Measurements from ENCODE around the gene CYBC1. TPM values are rescaled to one million over a fixed set of nuclear protein-coding genes. Genes with fewer than 3 reads are reported as not detected.

Gene CYBC1
- total and polyA plus RNA-seq, 9 of the 15 experiments (the other 6 are each of a cell fraction or from before 2014, with no cell fraction given): 1.3 to 71.8 (median 49.9) TPM

DNA sequence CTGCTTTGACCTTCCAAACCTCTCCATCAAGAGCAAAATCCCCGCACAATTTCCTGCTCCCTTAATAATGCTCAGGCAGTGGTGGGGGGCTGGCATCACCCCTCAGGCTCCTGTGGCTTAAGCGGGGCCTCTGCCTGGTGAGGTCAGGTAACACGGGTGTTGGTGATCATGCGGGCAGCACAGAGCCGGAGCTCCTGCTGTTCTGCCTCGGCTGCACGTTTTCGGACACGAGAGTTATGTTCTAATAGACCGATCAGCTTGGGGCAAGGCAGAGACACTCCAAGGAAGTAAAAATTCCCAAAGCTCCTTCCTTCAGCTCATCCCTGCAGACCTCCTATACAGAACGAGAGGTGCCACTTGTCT lies 14.0 kb upstream of the CYBC1 start:
- H3K9ac ChIP-seq (ENCODE audit: insufficient read depth in 1 of 2, low read depth in 2 of 2, low read length in 2 of 2): peak overlapping the region in 1 of 2 experiments; percentile 46; a peak in 1 of 4 replicates
- CTCF ChIA-PET (ENCODE audit: low intra/inter-chr PET ratio): no interaction called here
- H3K36me3 ChIP-seq (ENCODE audit: control insufficient read depth, insufficient read depth, low read length): peaks cover 94% of the 10 kb centered on the region
- H3K4me3 ChIP-seq: no peak overlapping the region
- H2AFZ ChIP-seq (ENCODE audit: low read depth, low read length): no peak overlapping the region
- H3K9me1 ChIP-seq (ENCODE audit: control insufficient read depth, insufficient read depth, low read length): peaks cover 6% of the 10 kb centered on the region
- no peaks in the 10 kb centered on the region; a peak in 1 of 5 replicates for H3K27me3 ChIP-seq (ENCODE audit: control insufficient read depth in 2 of 2, insufficient read depth in 2 of 2, low read length in 2 of 2)
- WGBS (ENCODE audit: insufficient coverage, low coverage, missing lambda C conversion rate): 93% methylated on average over 11 of the region's 11 CpGs
- no peak overlapping the region for H3K4me2 ChIP-seq (ENCODE audit: insufficient read depth, low read length)
- DNase-seq (ENCODE audit: extremely low read depth in 1 of 4, low spot score in 3 of 4) (no peak), FAIRE-seq (no peak), ATAC-seq (no peak)
- in situ Hi-C loops (cut with MboI) (no loop called here), intact Hi-C loops (cut with micrococcal nuclease) (no loop called here)
- no TSS peak for BruUV-seq (replicated peaks)
- POLR2A ChIA-PET: interaction anchor here (0.6 to 1.1 kb wide), 2 partner anchors 10 to 98 kb away, joined by 3 to 5 read pairs; no protein-coding TSS in a partner anchor
- no peaks in the 10 kb centered on the region for H3K9me3 ChIP-seq (replicated peaks; ENCODE audit: control insufficient read depth, insufficient read depth, low read depth, low read length)
- H3K27ac ChIP-seq (ENCODE audit: extremely low read depth, low read depth, low read length): no peak overlapping the region
- peaks cover 49% of the 10 kb centered on the region in 2 experiments for H3K4me1 ChIP-seq (replicated peaks in 1 of 2; ENCODE audit: control insufficient read depth in 2 of 2, insufficient read depth in 2 of 2, low read length in 2 of 2)
- H4K20me1 ChIP-seq (replicated peaks; ENCODE audit: control insufficient read depth, insufficient read depth, low read length): no peaks in the 10 kb centered on the region
- peaks cover 86% of the 10 kb centered on the region for H3K79me2 ChIP-seq (ENCODE audit: control insufficient read depth, insufficient read depth, low read length)
- no peak for TF ChIP-seq YY1 (IDR thresholded peaks at IDR 0.05; ENCODE audit: borderline replicate concordance in 1 of 3, control insufficient read depth in 1 of 3, extremely low read depth in 1 of 3, insufficient read depth in 3 of 3, insufficient read length in 1 of 3, insufficient replicate concordance in 2 of 3, low read depth in 1 of 3, low read length in 2 of 3)
- TF ChIP-seq ZNF197 (CRISPR knock-in tag; IDR thresholded peaks at IDR 0.05; ENCODE audit: low read depth): no peak
- no peak for TF ChIP-seq RBM15 (IDR thresholded peaks at IDR 0.05; ENCODE audit: insufficient read depth, low read length)
- no peak for TF ChIP-seq CBX5 (IDR thresholded peaks at IDR 0.05; ENCODE audit: borderline replicate concordance, low read depth)
- TF ChIP-seq TEAD1 (CRISPR knock-in tag; IDR thresholded peaks at IDR 0.05): no peak
- no peak for TF ChIP-seq STAT5A (IDR thresholded peaks at IDR 0.05; ENCODE audit: borderline replicate concordance, low read length)
- no peak for TF ChIP-seq DMBX1 (CRISPR knock-in tag; IDR thresholded peaks at IDR 0.05; ENCODE audit: borderline replicate concordance)
- TF ChIP-seq, protein P1, sequence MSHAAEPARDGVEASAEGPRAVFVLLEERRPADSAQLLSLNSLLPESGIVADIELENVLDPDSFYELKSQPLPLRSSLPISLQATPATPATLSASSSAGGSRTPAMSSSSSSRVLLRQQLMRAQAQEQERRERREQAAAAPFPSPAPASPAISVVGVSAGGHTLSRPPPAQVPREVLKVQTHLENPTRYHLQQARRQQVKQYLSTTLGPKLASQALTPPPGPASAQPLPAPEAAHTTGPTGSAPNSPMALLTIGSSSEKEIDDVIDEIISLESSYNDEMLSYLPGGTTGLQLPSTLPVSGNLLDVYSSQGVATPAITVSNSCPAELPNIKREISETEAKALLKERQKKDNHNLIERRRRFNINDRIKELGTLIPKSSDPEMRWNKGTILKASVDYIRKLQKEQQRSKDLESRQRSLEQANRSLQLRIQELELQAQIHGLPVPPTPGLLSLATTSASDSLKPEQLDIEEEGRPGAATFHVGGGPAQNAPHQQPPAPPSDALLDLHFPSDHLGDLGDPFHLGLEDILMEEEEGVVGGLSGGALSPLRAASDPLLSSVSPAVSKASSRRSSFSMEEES (CRISPR knock-in tag; IDR thresholded peaks at IDR 0.05): no peak
- no peak for TF ChIP-seq PYGO2 (tag; IDR thresholded peaks at IDR 0.05)
- no peak for TF ChIP-seq COPS2 (conservative IDR thresholded peaks at IDR 0.05)
- TF ChIP-seq, protein P2, sequence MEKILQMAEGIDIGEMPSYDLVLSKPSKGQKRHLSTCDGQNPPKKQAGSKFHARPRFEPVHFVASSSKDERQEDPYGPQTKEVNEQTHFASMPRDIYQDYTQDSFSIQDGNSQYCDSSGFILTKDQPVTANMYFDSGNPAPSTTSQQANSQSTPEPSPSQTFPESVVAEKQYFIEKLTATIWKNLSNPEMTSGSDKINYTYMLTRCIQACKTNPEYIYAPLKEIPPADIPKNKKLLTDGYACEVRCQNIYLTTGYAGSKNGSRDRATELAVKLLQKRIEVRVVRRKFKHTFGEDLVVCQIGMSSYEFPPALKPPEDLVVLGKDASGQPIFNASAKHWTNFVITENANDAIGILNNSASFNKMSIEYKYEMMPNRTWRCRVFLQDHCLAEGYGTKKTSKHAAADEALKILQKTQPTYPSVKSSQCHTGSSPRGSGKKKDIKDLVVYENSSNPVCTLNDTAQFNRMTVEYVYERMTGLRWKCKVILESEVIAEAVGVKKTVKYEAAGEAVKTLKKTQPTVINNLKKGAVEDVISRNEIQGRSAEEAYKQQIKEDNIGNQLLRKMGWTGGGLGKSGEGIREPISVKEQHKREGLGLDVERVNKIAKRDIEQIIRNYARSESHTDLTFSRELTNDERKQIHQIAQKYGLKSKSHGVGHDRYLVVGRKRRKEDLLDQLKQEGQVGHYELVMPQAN (IDR thresholded peaks at IDR 0.05; ENCODE audit: borderline replicate concordance): no peak
- TF ChIP-seq, protein P3, sequence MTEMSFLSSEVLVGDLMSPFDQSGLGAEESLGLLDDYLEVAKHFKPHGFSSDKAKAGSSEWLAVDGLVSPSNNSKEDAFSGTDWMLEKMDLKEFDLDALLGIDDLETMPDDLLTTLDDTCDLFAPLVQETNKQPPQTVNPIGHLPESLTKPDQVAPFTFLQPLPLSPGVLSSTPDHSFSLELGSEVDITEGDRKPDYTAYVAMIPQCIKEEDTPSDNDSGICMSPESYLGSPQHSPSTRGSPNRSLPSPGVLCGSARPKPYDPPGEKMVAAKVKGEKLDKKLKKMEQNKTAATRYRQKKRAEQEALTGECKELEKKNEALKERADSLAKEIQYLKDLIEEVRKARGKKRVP (CRISPR knock-in tag; IDR thresholded peaks at IDR 0.05): no peak
- no peak for TF ChIP-seq TBP (optimal IDR thresholded peaks at IDR 0.05; ENCODE audit: low read depth, low read length)
- TF ChIP-seq POLR2A (conservative IDR thresholded peaks at IDR 0.05): no peak
- no peak for TF ChIP-seq ZC3H8 (IDR thresholded peaks at IDR 0.05)
- TF ChIP-seq, protein P4, sequence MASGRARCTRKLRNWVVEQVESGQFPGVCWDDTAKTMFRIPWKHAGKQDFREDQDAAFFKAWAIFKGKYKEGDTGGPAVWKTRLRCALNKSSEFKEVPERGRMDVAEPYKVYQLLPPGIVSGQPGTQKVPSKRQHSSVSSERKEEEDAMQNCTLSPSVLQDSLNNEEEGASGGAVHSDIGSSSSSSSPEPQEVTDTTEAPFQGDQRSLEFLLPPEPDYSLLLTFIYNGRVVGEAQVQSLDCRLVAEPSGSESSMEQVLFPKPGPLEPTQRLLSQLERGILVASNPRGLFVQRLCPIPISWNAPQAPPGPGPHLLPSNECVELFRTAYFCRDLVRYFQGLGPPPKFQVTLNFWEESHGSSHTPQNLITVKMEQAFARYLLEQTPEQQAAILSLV (tag; IDR thresholded peaks at IDR 0.05): no peak

Measured in K562 (cell line).